Activated gamma-delta T cell treated with anti-CD3 and anti-CD28 coated beads, Interleukin-2, amount 50 U/mL, for 16 hours (primary cell): ENCODE data around the gene FILIP1.

Experiments
- DNase-seq: peaks from one replicate; pipeline ENCODE4 v3.0.0-alpha.2; 2020; ENCODE audit warnings: low read depth

The FILIP1 gene

GRCh38 chr6:75291744-75292143 lies 201.9 kb downstream of the FILIP1 start:
- DNase-seq = no peak

- no peak for DNase-seq
Measured at GRCh38 chr6:75291331-75291730, 202.3 kb downstream of the FILIP1 start.

GRCh38 chr6:75290136-75290945 lies 203.3 kb downstream of the FILIP1 start:
- no peak for DNase-seq

GRCh38 chr6:75288023-75288422 lies 205.6 kb downstream of the FILIP1 start:
- DNase-seq = no peak

- no peak for DNase-seq
Measured at GRCh38 chr6:75287424-75287823, 206.2 kb downstream of the FILIP1 start.

GRCh38 chr6:75286955-75287354 lies 206.6 kb downstream of the FILIP1 start:
- DNase-seq = no peak

GRCh38 chr6:75285283-75285639 lies 208.3 kb downstream of the FILIP1 start:
- DNase-seq = no peak

DNA sequence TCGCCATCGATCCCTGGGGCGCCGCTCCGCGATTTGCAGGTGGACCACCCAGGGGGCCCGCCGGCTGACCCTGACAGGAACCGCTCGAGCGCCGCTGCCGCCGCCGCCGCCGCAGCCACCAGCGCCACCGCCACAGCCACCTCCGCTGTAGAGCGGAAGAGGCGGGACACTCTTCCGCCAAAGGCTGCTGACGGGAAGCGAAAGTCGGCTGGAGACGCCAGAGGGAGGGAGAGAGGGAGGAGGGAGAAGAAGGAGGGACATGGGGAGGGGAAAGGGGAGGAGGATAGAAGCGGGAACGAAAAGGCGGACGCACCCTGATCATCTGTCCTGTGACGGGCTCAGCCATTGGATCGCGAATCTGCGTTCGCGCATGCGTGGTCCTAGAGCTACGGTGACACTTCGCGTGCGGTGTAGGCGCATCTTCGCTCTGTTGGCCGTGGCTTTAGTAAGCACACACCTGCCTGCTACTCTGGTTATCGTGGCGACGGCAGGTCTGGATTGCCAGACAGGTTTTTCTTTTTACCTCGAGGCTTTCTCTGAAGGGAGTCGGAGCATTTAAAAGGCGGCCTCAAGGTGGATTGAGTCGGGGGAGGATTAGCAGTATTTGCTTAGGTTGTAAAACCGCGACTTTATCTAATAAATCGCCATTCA lies 208.8 kb downstream of the FILIP1 start, which contains the start of gene TMEM30A:
TSS of gene TMEM30A (minus strand) at position 161 of the 651 bp plus-strand sequence. CDS start at position 7, 154 bp downstream.
- DNase-seq = peak; percentile 95

GRCh38 chr6:75283907-75284631 lies 209.5 kb downstream of the FILIP1 start:
- DNase-seq = peak; percentile 2

DNA sequence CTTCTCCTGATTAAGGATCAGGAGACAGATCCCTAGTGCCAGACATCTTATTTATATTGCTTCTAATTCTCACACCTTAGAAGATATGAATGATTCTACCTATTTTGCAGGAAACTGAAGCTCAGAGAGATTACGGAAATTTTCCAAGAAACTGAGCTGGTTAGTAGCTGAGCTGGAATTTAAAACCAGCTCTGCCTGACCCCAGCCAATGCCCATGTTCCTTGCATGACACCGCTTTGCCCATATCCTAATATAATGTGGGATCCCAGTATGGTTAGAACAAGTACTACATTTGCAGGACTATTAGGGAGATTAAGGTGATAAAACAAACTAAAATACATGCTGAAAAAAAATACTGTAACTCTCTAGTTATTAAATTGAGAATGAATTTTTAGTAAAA lies 210.9 kb downstream of the FILIP1 start:
- no peak for DNase-seq

- no peak for DNase-seq
Measured at GRCh38 chr6:75281653-75282052, 211.9 kb downstream of the FILIP1 start.

- DNase-seq = no peak
Measured at GRCh38 chr6:75280131-75280855, 213.3 kb downstream of the FILIP1 start.

DNA sequence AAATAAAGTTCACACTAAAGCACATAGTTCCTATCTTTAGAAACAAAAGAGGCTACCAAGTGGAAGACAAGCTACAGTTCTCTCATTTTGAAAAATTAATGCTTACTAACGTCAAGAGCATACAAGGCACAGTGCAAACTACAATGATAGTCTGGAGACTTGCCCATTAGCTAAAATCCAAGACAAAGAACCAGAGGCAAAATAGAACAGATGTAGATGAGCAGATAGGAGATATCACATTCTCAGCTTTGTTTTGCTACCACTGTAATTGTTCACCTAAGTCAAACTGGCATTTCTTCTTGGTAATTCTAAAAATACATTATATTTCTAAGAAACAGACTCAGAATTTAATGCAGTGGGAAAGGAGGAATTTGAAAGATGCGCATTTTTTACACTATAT lies 214.2 kb downstream of the FILIP1 start:
- DNase-seq = no peak

GRCh38 chr6:75278474-75279077 lies 215.0 kb downstream of the FILIP1 start:
- DNase-seq = no peak

- no peak for DNase-seq
Measured at GRCh38 chr6:75275067-75275466, 218.5 kb downstream of the FILIP1 start.

DNA sequence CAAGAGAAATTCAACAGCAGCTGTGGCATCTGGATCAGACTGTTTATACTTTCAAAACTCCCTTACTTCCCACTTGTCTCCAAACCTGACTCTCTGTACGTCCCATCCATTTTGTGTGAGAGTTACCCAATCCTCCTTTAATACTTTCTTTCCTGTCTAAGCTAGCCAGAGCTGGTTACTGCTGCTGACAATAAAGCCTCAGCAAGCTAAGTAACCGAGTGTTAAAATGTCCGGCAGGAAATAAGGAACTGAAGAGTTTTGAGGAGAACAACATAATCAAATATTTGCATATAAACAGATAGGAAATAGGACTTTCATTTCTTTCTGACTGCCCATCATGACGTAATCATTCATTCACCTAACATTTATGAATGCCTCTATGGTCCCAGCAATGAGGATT lies 220.6 kb downstream of the FILIP1 start:
- DNase-seq = no peak

DNA sequence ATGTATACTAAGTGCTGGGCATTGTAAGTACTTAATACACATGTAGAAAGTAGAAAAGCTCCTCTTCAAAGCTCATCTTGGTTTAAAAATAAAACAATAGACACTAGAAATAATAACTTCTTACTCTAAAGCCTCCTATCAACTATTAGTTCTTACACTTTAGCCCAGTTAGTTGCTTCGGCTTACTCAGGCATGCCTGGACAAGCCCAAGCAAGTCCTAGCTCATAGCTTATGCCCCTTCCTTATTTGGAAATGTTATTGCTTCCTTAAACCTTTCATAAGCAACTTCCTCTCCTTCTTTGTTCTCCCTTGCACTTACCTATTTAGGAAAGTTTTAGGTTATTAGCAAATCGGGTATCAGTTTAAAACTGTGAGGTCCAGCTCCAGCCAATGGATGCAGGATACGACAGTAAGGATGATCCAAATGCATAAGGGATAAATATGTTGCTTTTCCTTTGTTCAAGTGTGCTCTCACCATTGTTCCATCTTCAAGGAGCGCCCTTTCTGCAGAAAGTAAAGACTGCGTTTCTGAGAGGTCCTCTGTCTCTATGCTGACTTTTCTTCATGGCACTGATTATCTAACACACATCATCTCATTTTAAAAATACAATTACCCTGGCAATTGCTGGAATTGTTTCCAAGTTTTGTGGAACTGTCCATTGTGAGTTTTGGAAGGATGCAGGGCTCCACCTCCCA lies 221.3 kb downstream of the FILIP1 start:
- DNase-seq = no peak

DNA sequence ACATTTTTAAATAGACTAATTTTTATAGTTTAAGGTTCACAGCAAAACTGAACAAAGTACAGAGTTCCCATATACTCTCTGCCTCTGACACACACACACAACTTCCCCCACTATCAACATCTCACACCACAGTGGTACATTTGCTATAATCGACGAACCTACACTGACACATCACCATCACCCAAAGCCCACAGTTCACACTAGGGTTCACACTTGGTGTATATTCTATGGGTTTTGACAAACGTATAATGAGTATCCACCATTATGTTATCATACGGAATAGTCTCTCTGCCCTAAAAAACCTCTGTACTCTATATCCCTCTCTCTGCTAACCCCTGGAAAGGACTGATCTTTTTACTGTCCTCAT lies 224.6 kb downstream of the FILIP1 start:
- DNase-seq = no peak

DNA sequence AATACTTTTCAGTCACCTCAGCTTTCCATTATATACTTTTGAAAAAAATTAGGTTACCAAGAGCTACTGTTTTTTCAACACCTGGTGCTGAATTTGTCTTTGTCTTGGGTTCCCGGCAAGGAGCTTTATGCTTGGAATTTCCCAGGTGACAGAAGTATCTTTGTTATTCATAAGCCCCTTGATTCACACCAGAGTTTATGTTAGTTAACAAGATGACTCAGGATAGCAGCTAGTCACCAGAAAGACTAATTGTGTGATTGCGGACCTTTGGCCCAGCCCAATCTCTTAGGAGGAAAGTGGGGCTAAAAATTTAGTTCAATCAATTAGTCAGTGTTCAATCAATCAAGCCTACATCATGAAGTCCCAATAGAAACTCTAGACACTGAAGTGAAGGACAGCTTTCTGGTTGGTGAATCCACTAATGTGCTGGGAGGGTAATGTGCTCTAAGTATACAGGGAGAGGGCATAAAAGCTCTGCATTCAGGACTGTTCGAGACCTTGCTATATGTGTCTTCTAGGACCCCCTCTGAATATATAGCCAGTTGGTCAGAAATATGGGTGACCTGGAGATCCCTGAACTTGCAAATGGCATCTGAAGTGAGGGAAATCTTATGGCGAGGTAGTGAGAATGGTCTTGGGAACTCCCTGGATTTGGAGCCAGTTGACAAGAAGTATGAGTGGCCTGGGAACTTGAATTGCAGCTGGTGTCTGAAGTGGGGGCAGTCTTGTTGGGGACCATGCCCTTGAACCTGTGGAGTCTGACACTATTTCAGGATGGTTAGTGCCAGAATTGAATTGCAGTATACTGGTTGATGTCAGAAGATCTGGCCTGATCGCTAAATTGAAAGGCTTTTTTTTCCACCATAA lies 225.2 kb downstream of the FILIP1 start:
- DNase-seq = no peak

DNA sequence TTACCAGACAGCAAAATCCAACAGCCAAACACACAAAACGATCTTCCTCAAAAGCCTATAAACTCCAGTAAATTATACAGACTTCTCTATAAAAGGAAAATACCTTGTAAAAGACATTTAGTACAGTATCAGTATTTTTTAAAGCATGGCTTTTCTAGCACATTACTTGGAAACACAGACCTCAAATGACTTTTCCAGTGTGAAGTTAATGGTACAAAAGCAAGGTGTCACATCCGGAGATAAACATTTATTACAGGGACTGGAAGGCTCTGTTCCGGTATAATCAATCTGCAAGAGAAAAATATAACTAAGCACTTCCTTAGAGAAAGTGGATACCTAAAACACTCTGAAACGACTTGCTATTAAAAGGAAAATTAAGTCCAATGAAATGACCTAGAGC lies 226.1 kb downstream of the FILIP1 start:
- DNase-seq = no peak
